Activated CD8-positive, alpha-beta memory T cell treated with anti-CD3 and anti-CD28 coated beads for 48 hours (primary cell): Measurements from ENCODE around the gene CACNA2D1.

Source experiments
- DNase-seq, 3 experiments: peaks; one replicate each; pipeline ENCODE4 v3.0.0-alpha.2; 2020; ENCODE audit warnings: low read depth in 2 of 3, low spot score in 2 of 3

CACNA2D1 gene

GRCh38 chr7:82126576-82126975, 317.0 kb downstream of the CACNA2D1 start:
- no peak for DNase-seq

GRCh38 chr7:82124445-82124844, 319.1 kb downstream of the CACNA2D1 start:
- no peak for DNase-seq

DNA sequence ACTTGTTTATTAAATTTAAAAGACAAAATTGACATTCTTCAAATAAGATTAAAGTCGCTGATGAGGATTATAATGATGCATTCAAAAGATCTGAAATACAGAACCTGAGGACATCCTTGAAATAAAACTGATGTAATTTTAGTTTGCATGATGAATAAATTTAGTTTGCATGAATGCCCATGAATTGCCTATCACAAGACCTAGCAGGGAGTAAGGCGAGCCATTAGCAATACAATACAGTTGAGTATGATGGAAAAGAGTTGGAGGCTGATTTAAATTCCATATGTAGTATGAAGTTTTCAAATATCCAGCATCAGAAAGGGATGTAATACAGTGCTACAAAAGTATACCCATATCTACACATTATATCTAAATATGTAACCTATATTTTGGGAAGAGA, 321.3 kb downstream of the CACNA2D1 start:
- DNase-seq: no peak

DNA sequence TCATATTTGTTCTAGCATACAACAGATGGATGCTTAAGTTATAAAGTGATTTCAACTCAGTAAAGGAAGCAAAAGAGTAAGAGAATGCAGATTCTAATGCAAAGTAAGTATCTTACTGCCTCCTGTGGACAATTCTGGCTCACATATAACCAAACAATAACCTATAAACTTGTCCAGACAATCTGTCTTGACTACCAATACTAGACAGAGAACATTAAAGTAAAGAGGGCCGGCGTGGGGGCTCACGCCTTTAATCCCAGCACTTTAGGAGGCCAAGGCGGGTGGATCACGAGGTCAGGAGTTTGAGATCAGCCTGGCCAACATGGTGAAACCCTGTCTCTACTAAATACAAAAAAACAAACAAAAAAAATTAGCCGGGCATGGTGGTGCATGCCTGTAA, 329.3 kb downstream of the CACNA2D1 start:
- DNase-seq: no peak

- no peak for DNase-seq
Observed at GRCh38 chr7:82110146-82110840, 333.3 kb downstream of the CACNA2D1 start.

DNA sequence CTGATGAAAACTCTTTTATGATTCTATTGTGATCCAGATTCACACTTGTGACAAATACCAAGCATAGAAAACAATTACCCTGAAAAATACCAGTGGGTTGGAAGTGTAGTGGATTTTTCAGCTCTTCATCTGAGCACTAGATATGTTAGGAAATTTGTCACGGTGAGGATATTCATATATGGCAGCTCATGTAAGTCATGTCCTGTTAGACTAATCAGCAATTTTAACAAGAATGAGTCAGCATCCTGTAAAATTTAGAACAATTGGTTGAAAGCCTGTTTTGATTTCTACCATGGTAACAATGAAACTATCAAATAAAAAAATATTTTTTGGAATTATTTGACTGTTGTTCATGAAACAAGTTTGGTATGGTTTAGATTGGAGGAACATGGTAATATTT, 334.3 kb downstream of the CACNA2D1 start:
- DNase-seq: no peak

GRCh38 chr7:82106201-82106600, 337.4 kb downstream of the CACNA2D1 start:
- DNase-seq: no peak

GRCh38 chr7:82105463-82105862, 338.1 kb downstream of the CACNA2D1 start:
- DNase-seq: no peak

- no peak for DNase-seq
Observed at GRCh38 chr7:82098414-82098813, 345.2 kb downstream of the CACNA2D1 start.

DNA sequence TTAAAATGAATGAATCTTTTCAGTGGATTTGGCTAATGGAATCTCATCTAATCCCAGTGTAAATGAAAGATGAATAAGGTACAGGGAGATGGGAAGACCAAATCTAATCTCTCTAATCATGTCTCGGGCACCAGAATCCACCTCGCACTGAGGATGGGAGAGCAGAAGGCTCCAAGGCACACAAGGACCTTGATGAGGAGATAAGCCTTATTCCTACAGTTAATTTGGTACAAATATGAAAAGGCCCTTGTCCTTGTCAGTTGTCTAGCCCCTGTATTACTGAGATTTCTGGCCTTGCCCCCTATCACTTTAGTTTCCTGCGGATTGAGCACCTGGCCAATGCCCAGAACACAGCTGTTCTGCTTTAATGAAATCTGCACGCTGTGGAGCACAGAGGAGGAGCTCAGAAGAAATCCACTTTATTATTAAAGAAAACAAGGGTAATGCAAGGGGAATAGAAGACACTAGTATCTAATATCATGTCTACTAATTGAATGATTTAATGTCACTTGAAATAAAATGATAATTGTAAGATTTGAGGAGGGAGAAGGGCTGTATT, 352.4 kb downstream of the CACNA2D1 start:
- no peak for DNase-seq

- no peak for DNase-seq
Observed at GRCh38 chr7:82087099-82087498, 356.5 kb downstream of the CACNA2D1 start.

- DNase-seq: no peak
Observed at GRCh38 chr7:82085116-82085515, 358.5 kb downstream of the CACNA2D1 start.

DNA sequence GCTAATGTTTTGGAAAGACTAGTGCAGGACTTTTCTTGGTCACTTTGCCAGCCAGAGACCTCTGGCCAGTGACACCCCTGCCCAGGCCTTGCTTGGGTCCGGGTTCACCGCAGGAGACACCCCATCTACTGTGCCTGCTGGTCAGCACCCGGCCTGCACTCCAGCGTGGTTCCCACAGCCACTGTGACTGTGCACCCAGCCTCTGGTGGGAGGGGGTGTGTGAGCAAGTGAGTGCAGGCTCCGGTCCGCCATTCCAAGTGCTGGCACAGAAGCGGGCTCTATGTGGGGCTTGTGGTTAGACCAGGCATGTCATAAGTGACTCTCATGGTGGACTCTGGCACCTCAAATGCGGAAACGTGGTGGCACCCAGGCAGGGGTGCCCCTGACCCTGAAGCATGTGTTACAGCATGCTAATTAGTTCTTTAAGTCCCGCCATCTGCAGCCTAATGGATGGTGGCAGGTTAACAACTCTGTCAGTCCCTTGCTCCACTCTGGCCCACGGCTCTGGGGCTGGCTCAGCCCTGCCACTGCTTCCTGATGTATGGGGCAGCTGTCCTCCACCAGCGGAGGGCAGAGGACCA, 361.8 kb downstream of the CACNA2D1 start:
- no peak for DNase-seq

- DNase-seq: no peak
Observed at GRCh38 chr7:82080254-82080927, 363.2 kb downstream of the CACNA2D1 start.

DNA sequence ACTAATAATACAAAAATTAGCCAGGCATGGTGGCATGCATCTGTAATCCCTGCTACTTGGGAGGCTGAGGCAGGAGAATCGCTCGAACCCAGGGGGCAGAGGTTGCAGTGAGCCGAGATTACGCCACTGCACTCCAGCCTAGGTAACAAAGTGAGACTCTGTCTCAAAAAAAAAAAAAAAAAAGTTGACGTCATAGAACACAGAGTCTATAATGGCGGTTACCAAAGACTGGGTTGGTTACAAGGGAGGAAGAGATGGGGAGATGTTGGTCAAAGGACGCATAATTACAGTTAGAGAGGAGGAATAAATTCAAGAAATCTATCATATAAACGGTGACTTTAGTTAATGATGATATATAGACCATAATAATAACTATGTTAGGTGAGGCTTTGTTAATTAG, 364.1 kb downstream of the CACNA2D1 start:
- DNase-seq: no peak

DNA sequence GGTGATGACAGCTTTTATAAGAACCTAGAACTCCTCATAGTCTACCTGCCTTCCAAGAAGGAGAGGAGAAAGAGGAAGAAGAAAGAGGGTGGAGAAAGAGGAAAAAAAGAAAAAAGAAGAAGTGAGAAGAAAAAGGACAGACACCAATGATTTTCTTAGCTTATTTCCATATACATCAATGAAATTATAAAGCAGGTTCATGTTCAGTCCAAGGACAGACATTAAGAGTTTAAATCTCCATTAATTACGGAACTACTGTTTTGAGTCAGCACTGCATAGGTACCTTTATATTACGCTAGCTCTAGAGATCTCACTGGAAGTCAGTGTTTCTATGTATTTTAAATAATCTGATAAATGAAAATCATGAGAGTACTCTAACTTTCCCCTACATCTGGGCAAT, 364.8 kb downstream of the CACNA2D1 start:
- no peak for DNase-seq

- DNase-seq: no peak
Observed at GRCh38 chr7:82071468-82071867, 372.1 kb downstream of the CACNA2D1 start.

DNA sequence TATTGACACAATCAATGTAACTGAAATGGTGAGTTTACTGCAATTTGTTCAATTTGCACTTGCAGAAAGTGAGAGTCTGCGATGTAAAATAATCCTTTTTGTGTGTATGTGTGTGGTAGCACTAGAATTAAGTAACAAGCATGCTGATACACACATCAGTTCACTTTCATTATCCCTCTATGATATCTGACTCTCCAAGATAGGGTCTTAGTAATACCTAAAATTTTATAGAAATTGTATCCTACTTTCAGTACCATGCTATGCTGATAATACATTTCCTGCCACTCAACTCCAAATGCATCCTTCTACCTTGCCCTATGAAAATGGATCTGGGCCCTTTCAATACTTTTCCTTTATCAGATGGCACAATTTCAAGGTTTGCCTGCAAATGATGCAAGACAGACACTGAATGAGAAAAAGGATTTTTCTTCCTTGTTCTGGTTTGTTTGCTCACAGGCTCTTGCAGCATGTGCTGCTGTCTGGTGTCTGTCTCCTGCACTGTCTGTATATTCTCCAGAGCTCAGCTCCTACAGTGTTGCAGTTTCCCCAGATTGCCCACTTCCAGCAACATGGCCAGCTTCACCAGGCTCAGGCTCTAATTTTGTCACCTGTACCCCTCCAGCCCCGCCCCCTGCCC, 375.8 kb downstream of the CACNA2D1 start:
- no peak for DNase-seq

- DNase-seq: no peak
Observed at GRCh38 chr7:82057476-82057875, 386.1 kb downstream of the CACNA2D1 start.

DNA sequence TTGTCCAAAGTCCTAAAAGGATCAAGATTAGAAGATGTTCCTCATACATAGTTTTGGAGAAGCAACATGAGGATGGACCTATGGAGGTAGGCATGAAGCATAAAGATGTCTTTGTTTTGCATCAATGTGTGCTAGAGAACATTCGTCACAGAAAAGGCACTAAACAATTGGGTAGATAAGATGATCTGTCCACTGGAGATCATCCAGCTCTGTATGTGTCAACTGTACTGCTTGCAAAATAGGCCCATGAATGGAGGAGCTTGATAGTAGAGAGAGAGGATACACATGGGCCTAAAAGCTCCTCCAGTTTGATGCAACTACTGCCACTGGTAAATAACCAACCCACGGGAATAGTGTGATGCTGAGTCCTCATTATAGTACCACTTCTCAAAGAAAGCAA, 387.3 kb downstream of the CACNA2D1 start:
- DNase-seq: no peak

DNA sequence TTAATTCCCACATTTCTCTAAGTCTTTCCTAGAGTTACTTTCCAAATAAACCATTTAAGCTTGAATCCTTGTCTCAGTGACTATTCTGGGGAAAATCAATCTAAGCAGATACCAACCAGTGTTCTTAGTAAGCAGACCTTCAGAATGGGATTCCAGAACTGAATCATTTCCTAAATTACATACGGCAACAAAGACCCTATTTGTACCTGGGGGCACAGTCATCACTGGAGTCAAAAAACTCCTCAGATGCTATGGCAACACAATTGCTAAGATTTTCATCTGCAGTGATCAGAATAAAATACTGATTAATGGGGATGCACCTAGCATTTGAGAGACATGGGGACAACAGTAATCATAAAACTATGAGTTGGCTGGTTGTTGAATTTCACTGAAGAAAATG, 389.0 kb downstream of the CACNA2D1 start:
- DNase-seq: no peak
